ENCODE results near the gene WDR64. TPM values are rescaled to one million over a fixed set of nuclear protein-coding genes. Genes with fewer than 3 reads are reported as not detected.

WDR64 gene
- total and polyA plus RNA-seq, 2 of the 13 experiments (the other 11 are each of a cell fraction or from before 2014, with no cell fraction given) = not detected

DNA sequence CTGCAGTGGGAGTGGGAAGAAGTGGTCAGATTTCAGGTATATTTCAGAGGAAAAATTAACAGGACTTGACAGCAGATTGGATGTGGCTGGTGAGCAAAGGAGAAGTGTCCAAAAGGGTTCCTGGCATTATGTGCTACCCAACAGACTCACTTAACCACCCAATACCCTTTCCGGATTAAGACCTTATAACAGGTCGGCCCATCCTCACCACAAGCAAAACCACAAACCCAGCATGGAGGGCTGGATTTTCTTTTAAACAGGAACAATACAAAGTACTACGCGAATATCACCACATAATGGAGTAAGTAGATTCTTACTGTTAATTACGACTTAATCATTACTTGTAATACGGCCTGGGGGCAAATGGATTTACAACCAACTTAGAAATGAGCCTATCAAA, 59.2 kb downstream of the WDR64 start:
- CTCF ChIA-PET (ENCODE audit: low intra/inter-chr PET ratio, low total read pairs) = no interaction called here
- POLR2A ChIA-PET = no interaction called here
- TF ChIP-seq, protein P1, sequence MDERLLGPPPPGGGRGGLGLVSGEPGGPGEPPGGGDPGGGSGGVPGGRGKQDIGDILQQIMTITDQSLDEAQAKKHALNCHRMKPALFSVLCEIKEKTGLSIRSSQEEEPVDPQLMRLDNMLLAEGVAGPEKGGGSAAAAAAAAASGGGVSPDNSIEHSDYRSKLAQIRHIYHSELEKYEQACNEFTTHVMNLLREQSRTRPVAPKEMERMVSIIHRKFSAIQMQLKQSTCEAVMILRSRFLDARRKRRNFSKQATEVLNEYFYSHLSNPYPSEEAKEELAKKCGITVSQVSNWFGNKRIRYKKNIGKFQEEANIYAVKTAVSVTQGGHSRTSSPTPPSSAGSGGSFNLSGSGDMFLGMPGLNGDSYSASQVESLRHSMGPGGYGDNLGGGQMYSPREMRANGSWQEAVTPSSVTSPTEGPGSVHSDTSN (CRISPR knock-in tag; IDR thresholded peaks at IDR 0.05) = no peak
- TF ChIP-seq TSC22D2 (CRISPR knock-in tag; IDR thresholded peaks at IDR 0.05; ENCODE audit: borderline replicate concordance) (no peak), ZNF670 (CRISPR knock-in tag; IDR thresholded peaks at IDR 0.05; ENCODE audit: borderline replicate concordance) (no peak), SP2 (CRISPR knock-in tag; IDR thresholded peaks at IDR 0.05) (no peak), ZC3H13 (CRISPR knock-in tag; IDR thresholded peaks at IDR 0.05) (no peak), ZNF746 (CRISPR knock-in tag; IDR thresholded peaks at IDR 0.05) (no peak), HOXD1 (CRISPR knock-in tag; IDR thresholded peaks at IDR 0.05) (no peak), AKAP8 (CRISPR knock-in tag; IDR thresholded peaks at IDR 0.05) (no peak), ZNF841 (CRISPR knock-in tag; IDR thresholded peaks at IDR 0.05; ENCODE audit: borderline replicate concordance) (no peak), ZNF550 (CRISPR knock-in tag; IDR thresholded peaks at IDR 0.05; ENCODE audit: borderline replicate concordance) (no peak), RFX5 (IDR thresholded peaks at IDR 0.05; ENCODE audit: low read depth, low read length) (no peak), HNRNPUL1 (IDR thresholded peaks at IDR 0.05; ENCODE audit: low read depth, low read length) (no peak)
- TF ChIP-seq, protein P2, sequence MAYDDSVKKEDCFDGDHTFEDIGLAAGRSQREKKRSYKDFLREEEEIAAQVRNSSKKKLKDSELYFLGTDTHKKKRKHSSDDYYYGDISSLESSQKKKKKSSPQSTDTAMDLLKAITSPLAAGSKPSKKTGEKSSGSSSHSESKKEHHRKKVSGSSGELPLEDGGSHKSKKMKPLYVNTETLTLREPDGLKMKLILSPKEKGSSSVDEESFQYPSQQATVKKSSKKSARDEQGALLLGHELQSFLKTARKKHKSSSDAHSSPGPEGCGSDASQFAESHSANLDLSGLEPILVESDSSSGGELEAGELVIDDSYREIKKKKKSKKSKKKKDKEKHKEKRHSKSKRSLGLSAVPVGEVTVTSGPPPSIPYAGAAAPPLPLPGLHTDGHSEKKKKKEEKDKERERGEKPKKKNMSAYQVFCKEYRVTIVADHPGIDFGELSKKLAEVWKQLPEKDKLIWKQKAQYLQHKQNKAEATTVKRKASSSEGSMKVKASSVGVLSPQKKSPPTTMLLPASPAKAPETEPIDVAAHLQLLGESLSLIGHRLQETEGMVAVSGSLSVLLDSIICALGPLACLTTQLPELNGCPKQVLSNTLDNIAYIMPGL (CRISPR knock-in tag; IDR thresholded peaks at IDR 0.05; ENCODE audit: borderline replicate concordance in 1 of 2, low read depth in 1 of 2) = no peak

More for the DNA sequence above, 59.2 kb downstream of the WDR64 start:
- Histone ChIP-seq H3K36me3 (replicated peaks in 1 of 2; ENCODE audit: control insufficient read depth in 1 of 2, insufficient read depth in 2 of 2, low read length in 2 of 2) (no peaks in the 10 kb centered on the region), H3K9ac (ENCODE audit: insufficient read depth, low read depth, low read length) (no peak overlapping the region), H3K4me3 (replicated peaks in 1 of 3; ENCODE audit: insufficient read depth in 1 of 3, low read depth in 2 of 3, low read length in 3 of 3) (no peak overlapping the region), H3K79me2 (ENCODE audit: insufficient read depth, low read length) (no peaks in the 10 kb centered on the region), H3K27ac (ENCODE audit: extremely low read length, insufficient read depth, low read length) (no peak overlapping the region), H4K20me1 (ENCODE audit: insufficient read depth, low read length) (no peaks in the 10 kb centered on the region), H2AFZ (ENCODE audit: low read length) (no peak overlapping the region), H3K9me3 (ENCODE audit: low read length) (no peaks in the 10 kb centered on the region), H3K27me3 (ENCODE audit: control insufficient read depth in 1 of 2, insufficient read depth in 2 of 2, low read length in 2 of 2) (no peaks in the 10 kb centered on the region; a peak in 1 of 5 replicates), H3K4me1 (ENCODE audit: insufficient read depth, low read length) (no peaks in the 10 kb centered on the region), H3K4me2 (ENCODE audit: low read depth, low read length) (no peak overlapping the region)
- BruUV-seq (replicated peaks) = no TSS peak
- DNase-seq (ENCODE audit: low spot score) (no peak), FAIRE-seq (no peak), ATAC-seq (no peak)
- 71% methylated on average over 6 of the region's 6 CpGs for WGBS (ENCODE audit: low lambda C conversion rate)
- intact Hi-C loops (cut with micrococcal nuclease; ENCODE audit: unreplicated experiment) (no loop called here), in situ Hi-C loops (cut with HindIII; ENCODE audit: extremely low pct_ligation_motif_present, low pct_unique_long_range_greater_than_20kb) (no loop called here)
